BJ (cell line): ENCODE data around the gene ARL8B. TPM values are rescaled to one million over a fixed set of nuclear protein-coding genes. Genes with fewer than 3 reads are reported as not detected.
A peak's percentile ranks its signal among the peaks of the same experiment; 100 is the strongest.

Experiments used
- CTCF ChIA-PET: fragments of 350-600 bp; formaldehyde crosslinking; extraction: SDS; loops from one replicate; lab custom pipeline; 2021; ENCODE audit warnings: antibody characterized with exemption, inconsistent platforms; lab: Yijun Ruan, JAX
- POLR2A ChIA-PET: fragments of 300-600 bp; sonication (Branson Sonifier 250); formaldehyde crosslinking; extraction: SDS; loops from one replicate; lab custom pipeline; 2021; ENCODE audit warnings: antibody characterized with exemption; lab: Charles Lee
- DNase-seq: peaks from one replicate; pipeline ENCODE4 v3.0.0-alpha.2; 2011; ENCODE audit warnings: low read depth
- H3K27me3 ChIP-seq: 2 replicates; pipeline ENCODE4 v1.6.0; 2011; ENCODE audit warnings: low read length; ENCODE audit not compliant: control insufficient read depth, insufficient read depth
- H3K36me3 ChIP-seq: 2 replicates; pipeline ENCODE4 v1.5.1; 2011; ENCODE audit warnings: low read length; ENCODE audit not compliant: control insufficient read depth, insufficient read depth
- H3K4me3 ChIP-seq: 2 replicates; pipeline ENCODE4 v1.5.1; 2011; ENCODE audit warnings: low read depth, mild to moderate bottlenecking, control low read depth, low read length
- polyA plus RNA-seq: library from polyadenylated mRNA; depleted of rRNA; stranded (reverse); fragments of >200 nt; gene quantifications from 2 replicates; pipeline ENCODE4 v1.2.3, GENCODE V29; 2011
- TF ChIP-seq, protein P1 (sequence below): IDR thresholded peaks from 2 replicates; pipeline ENCODE4 v1.5.1; 2011; ENCODE audit warnings: low read depth, mild to moderate bottlenecking, control low read depth, inconsistent platforms, low read length, moderate library complexity; ENCODE audit not compliant: insufficient read depth

The ARL8B gene
- polyA plus RNA-seq, 1 experiment: 20.3 TPM

DNA sequence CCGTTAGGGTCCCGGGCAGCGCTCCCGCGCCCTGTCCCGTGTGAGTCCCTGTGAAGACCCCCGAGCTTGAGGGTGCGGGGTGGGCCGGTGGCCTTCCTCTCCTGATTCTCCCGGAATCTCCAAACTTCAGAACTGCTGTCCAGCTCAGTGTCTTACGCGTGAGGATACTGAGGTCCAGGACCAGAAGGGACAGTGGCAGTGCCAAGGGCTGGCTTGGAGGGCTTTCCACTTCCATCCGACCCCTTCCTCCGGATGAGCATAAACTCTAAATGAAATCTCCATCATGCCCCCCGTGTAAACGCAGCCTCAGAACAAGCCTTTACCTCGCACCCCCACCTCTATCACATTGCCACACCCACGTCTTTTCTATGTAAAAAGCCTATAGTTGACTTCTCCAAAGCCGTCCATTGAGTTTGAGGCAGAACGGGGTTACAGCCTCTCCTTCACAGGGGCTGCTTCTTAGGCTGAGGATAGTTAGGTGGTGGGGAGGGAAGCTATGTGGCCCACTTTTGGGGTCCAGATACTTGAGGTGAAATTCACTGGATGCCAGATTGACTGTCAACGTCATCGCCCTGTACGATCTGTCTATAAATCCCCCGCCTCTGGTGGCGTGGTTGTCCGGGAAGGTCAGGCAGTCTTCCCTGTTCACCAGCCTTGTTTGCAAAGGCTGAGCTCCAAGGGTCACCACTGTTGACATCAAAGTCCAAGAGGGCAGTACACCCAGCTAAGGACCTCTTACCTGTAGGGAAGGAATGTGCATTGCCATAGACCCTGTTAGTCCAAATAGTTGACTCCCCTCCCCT is 66.5 kb downstream of the ARL8B start:
- peak overlapping the region; percentile 88 for H3K4me3 ChIP-seq
- no peaks in the 10 kb centered on the region for H3K36me3 ChIP-seq
- DNase-seq: no peak
- ChIA-PET POLR2A (no interaction called here), CTCF (interaction anchor here (0.7 kb wide), 2 partner anchors 68 to 445 kb away, joined by 3 read pairs; no protein-coding TSS in a partner anchor)
- no peaks in the 10 kb centered on the region for H3K27me3 ChIP-seq
- TF ChIP-seq, protein P1, sequence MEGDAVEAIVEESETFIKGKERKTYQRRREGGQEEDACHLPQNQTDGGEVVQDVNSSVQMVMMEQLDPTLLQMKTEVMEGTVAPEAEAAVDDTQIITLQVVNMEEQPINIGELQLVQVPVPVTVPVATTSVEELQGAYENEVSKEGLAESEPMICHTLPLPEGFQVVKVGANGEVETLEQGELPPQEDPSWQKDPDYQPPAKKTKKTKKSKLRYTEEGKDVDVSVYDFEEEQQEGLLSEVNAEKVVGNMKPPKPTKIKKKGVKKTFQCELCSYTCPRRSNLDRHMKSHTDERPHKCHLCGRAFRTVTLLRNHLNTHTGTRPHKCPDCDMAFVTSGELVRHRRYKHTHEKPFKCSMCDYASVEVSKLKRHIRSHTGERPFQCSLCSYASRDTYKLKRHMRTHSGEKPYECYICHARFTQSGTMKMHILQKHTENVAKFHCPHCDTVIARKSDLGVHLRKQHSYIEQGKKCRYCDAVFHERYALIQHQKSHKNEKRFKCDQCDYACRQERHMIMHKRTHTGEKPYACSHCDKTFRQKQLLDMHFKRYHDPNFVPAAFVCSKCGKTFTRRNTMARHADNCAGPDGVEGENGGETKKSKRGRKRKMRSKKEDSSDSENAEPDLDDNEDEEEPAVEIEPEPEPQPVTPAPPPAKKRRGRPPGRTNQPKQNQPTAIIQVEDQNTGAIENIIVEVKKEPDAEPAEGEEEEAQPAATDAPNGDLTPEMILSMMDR: no peak

DNA sequence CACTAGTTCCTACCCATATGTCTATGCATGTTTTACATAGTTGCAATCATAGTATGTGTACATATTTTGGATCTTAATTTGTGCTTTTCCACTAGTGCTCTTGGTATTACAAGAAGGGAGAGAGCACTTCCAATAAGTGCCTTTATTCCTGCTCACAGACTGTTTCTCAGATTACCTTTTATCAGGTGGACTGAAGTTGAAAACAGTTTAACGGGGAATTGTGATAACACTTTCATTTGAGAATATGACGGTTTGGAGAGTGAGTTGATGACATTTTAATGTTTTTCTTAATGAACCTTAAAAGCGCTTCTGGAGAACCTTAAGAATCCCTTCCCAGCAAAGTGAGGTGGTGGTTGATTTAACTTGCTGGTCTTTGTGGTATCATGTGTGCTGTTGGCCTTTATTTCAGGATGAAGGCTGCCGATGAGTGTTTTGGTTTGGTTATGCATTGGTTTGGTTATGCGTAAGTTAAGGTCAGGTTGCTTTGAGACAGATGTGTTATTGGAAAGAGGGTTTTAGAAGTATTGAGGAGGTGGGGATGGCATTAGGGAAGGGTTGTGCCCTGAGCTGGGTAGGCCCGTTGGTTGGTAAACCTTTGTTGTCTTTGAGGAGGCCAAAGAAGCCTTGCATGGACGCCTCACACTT is 68.2 kb downstream of the ARL8B start:
- Histone ChIP-seq H3K4me3 (no peak overlapping the region), H3K27me3 (no peaks in the 10 kb centered on the region), H3K36me3 (no peaks in the 10 kb centered on the region; the same call in 1 of the 2 replicates)
- CTCF ChIA-PET: no interaction called here
- no peak for DNase-seq
- TF ChIP-seq, protein P1: no peak
- POLR2A ChIA-PET: no interaction called here

DNA sequence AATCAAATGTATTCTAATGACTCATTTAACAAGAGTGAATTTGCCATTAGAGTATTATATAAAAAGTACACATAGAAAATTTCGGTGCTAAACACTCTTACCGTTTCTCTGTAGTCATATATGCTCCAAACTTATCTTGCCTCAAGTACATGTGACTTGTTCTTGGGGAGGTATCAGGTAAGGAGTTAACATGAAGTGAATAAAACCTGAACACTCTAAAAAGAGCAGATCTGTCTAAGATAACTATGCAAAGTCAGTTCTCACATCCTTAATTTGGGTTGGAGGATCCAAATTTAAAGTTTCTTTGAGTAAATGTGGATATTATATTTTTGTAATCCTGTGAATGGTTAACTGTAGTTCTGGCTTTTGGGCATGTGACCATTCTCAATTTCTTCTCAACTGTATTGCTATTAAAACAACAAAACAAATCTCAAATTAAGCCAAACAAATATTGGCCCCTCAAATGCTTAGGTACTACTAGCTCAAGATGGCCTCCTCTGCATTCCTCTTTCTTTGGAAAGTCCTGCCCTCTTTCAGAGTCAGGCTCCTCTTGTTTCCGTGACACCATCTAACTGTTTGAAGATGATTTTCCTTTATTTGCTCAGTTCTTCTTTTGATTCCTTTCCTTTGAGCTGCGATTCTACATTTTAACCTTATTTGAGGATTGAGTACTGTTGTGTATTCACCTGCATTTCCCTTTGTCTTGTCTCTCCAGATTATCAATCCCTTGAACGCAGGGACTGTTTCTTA is 69.6 kb downstream of the ARL8B start:
- Histone ChIP-seq H3K36me3 (no peaks in the 10 kb centered on the region; the same call in 1 of the 2 replicates), H3K27me3 (no peaks in the 10 kb centered on the region), H3K4me3 (no peak overlapping the region)
- TF ChIP-seq, protein P1: no peak
- ChIA-PET CTCF (no interaction called here), POLR2A (no interaction called here)
- no peak for DNase-seq

GRCh38 chr3:5192571-5193365 is 70.7 kb downstream of the ARL8B start:
- ChIA-PET POLR2A (no interaction called here), CTCF (interaction anchor here (0.8 kb wide), 1 partner anchor 90 kb away, joined by 3 read pairs; no protein-coding TSS in a partner anchor)
- TF ChIP-seq, protein P1: no peak
- H3K4me3 ChIP-seq: no peak overlapping the region
- DNase-seq: no peak
- H3K27me3 ChIP-seq: no peaks in the 10 kb centered on the region
- H3K36me3 ChIP-seq: no peaks in the 10 kb centered on the region; the same call in 1 of the 2 replicates
